Fibroblast of peridontal ligament (primary cell): ENCODE measurements around the gene PTOV1.
A peak's percentile ranks its signal among the peaks of the same experiment; 100 is the strongest.

Experiments used
- DNase-seq: peaks from one replicate; pipeline ENCODE4 v3.0.0-alpha.2; 2010; ENCODE audit errors: extremely low read depth

PTOV1 gene

GRCh38 chr19:49873834-49874233 is 22.9 kb downstream of the PTOV1 start:
- no peak for DNase-seq

DNA sequence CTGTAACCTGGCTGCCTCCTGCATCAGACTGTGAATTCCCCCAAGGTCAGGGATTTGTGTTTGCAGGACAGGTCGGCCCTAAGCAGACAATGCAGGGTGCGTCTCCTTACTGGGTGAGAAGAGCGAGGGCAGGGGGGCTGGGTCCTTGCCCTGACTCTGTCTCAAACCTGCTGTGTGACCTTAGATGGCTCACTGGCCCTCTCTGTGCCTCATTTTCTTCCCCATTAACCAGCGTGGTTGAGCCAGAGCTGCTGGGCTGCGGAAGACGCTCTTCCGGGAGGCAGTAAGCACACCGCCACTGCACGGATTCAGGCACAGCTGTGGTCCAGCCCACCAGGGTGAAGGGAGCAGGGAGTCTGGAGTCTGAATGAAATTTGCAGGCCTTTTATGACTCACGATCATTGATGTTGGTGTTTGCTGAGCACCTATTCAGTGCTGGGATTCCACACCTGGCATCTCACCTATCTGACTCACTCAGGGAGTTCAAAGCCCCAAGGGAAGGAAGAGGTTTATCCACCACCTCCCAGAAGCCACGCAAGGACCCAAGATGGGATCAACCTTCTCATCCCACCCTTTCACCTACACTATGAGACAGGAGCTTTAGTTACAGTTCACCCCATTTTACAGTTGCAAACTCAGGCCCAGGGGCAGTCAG is 23.7 kb downstream of the PTOV1 start:
- no peak for DNase-seq

DNA sequence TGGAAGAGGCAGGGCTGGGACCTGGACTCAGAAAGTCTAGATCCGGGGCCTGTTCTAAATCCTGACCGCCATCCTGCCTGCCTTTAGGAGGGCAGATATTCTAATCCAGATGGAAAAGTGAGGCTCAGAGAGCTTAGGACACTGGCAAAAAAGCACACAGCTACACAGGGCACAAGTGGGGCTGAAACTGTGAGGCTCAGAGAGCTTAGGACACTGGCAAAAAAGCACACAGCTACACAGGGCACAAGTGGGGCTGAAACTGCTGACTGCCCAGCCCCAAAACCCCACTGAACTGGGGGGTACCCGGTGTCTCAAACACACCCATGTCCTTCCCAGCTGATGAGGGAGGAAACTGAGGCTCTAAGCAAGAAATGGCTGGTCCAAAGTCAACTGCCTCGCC is 24.2 kb downstream of the PTOV1 start:
- DNase-seq = no peak

DNA sequence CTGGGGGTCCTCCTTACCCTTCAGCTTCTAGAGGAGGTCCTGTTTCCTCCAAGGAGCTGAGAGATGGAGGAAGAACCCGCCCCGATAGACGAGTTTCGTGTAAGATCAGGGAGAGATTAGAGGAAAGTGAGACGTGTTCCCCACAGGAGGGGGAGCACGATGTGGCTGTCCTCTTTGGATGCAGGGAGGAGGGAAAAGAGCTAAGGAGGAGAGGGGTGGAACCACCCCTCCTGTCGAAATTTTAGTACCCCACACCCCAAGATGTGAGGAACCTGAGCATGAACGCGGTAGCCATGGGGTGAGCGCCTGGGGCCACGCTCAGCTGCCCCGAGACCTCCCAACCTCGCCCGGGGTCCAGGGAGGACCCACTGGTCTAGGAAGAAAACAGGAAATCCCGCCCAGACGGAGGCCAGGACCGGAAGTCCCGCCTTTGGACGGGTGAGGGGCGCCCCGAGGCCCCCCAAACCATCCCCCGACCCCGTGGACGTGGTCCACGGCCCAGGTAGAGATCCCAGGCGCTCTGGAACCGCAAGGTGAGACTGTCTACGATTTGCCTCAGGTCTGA is 25.0 kb downstream of the PTOV1 start:
- peak; percentile 42 for DNase-seq

GRCh38 chr19:49876422-49877019 is 25.6 kb downstream of the PTOV1 start:
- peak; percentile 99 for DNase-seq

GRCh38 chr19:49877020-49877878 is 26.3 kb downstream of the PTOV1 start, which contains the start of the genes AKT1S1 and TBC1D17:
Gene AKT1S1, minus strand, starts transcription at chr19:49877355. Its CDS starts 4,060 bp downstream, at chr19:49873295.
Gene TBC1D17, plus strand, starts transcription at chr19:49877702. Its CDS starts 22 bp downstream, at chr19:49877724.
- peak; percentile 100 for DNase-seq

GRCh38 chr19:49877879-49878743 is 27.2 kb downstream of the PTOV1 start:
- peak; percentile 95 for DNase-seq

- DNase-seq = no peak
These were observed 27.7 kb downstream of the PTOV1 start for GRCh38 chr19:49878744-49879070.

GRCh38 chr19:49879243-49879963 is 28.4 kb downstream of the PTOV1 start:
- no peak for DNase-seq

DNA sequence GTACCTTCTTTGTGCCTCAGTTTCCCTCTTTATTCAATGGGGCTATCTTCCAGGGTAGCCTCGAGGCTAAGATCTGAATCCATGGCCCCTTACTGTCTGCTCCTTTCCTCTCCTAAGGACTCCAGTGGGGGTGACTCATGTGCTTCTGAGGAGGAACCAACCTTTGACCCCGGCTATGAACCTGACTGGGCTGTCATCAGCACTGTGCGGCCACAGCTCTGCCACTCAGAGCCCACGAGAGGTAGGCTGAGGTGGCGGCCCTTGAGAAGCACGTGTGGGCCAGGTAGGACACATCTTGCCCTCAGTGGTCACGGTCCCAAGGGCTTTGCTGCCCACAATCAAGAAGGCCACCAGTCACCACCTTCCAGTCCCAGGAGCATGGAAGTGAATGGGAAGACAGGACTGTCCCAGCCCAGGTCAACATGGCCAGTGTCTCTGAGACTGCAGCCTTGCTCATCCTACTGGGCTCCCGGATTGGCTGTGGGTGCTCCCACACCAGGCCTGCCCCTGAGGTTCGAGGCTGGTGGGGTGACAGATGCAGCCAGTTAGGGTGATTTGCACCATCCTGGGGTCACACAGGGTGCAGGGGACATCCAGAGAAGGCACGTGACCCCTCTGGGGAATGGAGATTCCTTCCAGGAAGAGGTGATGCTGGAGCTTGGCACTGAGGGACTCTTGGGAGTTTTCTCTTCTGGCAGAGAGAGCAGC is 29.4 kb downstream of the PTOV1 start:
- no peak for DNase-seq

DNA sequence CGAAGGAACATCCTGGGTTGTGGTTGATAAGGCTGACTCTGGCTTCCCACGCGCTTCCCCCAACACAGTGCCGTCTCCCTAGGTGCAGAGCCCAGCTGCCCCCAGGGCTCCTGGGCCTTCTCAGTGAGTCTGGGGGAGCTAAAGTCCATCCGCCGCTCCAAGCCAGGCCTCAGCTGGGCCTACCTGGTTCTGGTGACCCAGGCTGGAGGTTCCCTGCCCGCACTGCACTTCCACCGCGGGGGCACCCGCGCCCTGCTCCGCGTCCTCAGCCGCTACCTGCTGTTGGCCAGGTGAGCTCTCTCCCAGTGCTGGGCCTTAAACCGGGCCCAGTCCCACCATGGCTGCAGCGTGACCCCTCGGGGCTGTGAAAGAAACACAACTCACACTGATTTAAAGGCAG is 30.2 kb downstream of the PTOV1 start:
- no peak for DNase-seq

DNA sequence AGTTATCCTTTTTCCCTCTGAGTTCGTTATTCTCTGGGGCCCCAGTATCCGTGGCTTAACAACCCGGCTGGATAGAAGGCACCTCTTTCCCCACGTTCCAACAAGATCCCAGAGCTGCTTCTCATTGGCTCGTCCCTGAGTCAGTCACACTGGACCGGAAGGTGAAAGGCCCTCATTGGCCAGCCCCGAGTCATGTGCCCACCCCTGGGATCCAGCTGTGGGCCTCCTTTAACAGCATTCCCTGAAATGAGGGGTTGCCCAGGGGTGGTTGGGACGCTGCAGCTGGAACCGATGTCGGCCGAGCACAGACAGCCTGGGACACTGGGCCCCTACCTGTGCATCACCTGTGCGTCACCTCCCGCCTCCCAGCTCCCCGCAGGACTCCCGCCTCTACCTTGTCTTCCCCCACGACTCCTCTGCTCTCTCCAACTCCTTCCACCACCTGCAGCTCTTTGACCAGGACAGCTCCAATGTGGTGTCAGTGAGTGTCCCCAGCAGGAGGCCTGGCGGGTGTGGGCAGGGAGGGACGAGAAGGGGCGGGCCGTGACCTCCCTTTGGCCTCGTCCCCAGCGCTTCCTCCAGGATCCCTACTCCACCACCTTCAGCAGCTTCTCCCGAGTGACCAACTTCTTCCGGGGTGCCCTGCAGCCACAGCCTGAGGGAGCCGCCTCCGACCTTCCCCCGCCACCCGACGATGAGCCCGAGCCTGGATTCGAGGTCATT is 30.9 kb downstream of the PTOV1 start:
- DNase-seq = no peak

DNA sequence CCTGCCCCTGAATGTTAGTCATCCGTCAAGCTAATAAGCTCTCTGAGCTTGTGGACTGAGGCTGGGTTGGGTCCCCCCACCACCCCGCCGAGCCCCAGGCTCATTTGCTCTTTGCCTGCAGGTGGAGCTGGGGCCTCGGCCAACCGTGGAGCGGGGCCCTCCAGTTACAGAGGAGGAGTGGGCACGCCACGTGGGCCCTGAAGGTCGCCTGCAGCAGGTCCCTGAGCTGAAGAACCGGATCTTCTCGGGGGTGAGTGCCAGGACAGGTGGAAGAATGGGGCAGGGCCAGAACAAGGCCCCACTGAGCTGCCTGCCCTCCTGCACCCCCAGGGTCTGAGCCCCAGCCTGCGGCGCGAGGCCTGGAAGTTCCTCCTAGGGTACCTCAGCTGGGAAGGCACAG is 31.7 kb downstream of the PTOV1 start:
- DNase-seq = no peak

DNA sequence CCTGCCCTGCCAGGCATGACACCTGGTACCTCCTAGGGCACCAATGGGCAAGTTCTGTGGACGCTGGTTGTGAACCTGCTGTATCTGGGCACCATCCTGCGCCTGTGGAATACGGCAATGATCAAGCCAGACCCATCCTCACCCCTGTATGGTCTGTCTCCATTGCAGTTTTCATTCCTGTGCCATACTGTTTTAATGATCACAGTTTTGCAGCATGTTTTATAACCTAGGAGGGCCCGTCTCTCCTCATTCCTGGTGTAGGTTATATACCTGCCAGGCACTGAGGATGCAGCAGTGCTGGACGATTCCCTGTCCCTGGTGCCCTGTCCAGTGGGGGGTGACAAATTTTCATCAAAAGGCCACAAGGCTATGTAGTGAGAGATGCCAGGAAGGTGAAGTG is 32.1 kb downstream of the PTOV1 start:
- DNase-seq = no peak

- no peak for DNase-seq
These were observed 33.1 kb downstream of the PTOV1 start for GRCh38 chr19:49884109-49884508.

- DNase-seq = no peak
These were observed 33.8 kb downstream of the PTOV1 start for GRCh38 chr19:49884760-49885159.

- no peak for DNase-seq
These were observed 36.2 kb downstream of the PTOV1 start for GRCh38 chr19:49887037-49887664.

DNA sequence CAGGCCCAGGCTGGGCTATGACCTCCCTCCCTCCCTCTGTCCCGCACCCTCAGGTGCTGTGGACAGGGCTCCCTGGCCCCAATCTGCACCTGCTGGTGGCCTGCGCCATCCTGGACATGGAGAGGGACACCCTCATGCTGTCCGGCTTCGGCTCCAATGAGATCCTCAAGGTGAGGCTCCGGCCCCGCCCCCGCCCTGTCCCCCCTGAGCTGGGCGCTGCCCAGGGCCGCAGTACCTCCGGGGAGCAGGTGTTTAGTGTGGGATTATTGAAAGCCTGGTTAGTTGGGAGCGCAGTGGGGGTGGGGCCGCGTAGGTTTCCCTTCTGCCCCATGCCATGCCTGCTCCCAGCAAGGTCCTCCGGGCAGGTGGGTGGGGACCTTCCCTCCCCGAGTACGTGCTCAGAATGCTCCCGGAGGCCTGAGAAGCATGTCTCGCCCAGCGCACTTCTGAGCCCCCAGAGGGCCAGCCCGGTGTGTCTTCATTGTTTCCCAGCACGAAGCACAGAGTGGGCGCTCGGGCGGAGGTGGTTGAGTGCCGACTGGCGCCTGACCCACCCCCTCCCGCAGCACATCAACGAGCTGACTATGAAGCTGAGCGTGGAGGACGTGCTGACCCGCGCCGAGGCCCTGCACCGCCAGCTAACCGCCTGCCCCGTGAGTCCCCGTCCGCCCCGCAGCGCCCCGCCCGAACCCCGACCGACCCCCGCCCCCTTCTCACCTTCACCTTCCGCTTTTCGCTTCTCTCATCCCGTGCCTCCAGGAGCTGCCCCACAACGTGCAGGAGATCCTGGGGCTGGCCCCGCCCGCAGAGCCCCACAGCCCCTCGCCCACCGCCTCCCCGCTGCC is 36.9 kb downstream of the PTOV1 start:
- no peak for DNase-seq
